Measurements from ENCODE around the gene TGFA. TPM values are rescaled to one million over a fixed set of nuclear protein-coding genes. Genes with fewer than 3 reads are reported as not detected.

TGFA gene
- total and polyA plus RNA-seq, 2 experiments from 2014 or later, result 1.4 to 6.5 TPM

- TF ChIP-seq NANOG (IDR thresholded peaks at IDR 0.05; ENCODE audit: borderline replicate concordance) (no peak), CREB1 (CRISPR knock-in tag; IDR thresholded peaks at IDR 0.05; ENCODE audit: low read depth) (no peak), STAT1 (IDR thresholded peaks at IDR 0.05; ENCODE audit: unreplicated experiment) (no peak), JUNB (IDR thresholded peaks at IDR 0.05; ENCODE audit: unreplicated experiment) (no peak), EZH2 (IDR thresholded peaks at IDR 0.05; ENCODE audit: low read depth, unreplicated experiment) (no peak)
Observed at GRCh38 chr2:70435138-70435537, 118.5 kb downstream of the TGFA start (continued).

DNA sequence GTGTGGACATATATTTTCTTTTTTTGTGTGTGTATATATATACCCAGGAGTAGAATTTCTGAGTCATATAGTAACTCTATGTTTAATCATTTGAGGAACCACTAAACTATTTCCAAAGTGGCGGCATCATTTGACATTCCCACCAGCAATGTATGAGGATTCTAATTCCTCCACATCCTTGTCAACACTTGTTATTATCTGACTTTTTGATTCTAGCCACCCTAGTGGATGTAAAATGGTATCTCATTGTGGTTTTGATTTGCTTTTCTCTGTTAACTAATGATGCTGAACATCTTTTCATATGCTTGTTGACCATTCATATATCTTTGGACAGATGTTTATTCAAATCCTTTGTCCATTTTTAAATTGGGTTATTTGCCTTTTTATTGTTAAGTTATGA lies 120.3 kb downstream of the TGFA start:
- Histone ChIP-seq H2AFZ (no peak overlapping the region), H3K4me1 (ENCODE audit: insufficient read depth) (no peaks in the 10 kb centered on the region), H3K79me2 (replicated peaks; ENCODE audit: insufficient read depth) (no peaks in the 10 kb centered on the region), H3K36me3 (ENCODE audit: insufficient read depth) (no peaks in the 10 kb centered on the region), H3F3A (replicated peaks; ENCODE audit: low read depth) (no peaks in the 10 kb centered on the region), H3K9me2 (ENCODE audit: insufficient read depth) (no peaks in the 10 kb centered on the region), H3K27ac (ENCODE audit: low read depth) (no peak overlapping the region), H3K4me3 (no peak overlapping the region), H4K20me1 (replicated peaks; ENCODE audit: insufficient read depth) (0 out of 2 replicates have a peak, but pooled peaks cover 5% of the 10 kb centered on the region), H3K27me3 (ENCODE audit: insufficient read depth) (peaks cover 72% of the 10 kb centered on the region), H3K4me2 (no peak overlapping the region)
- ATAC-seq, result no peak
- Mint-ChIP-seq H3K4me3 (no peak overlapping the region), H3K4me1 (no peaks in the 10 kb centered on the region; the same call in 2 of the 3 replicates), H3K36me3 (ENCODE audit: low read depth) (no peaks in the 10 kb centered on the region), H3K27ac (no peak overlapping the region), H3K27me3 (ENCODE audit: insufficient read depth, low read depth, poor library complexity) (peaks cover 38% of the 10 kb centered on the region), H3K9me3 (peaks cover 3% of the 10 kb centered on the region; the same call in 2 of the 3 replicates)
- TF ChIP-seq JUNB (IDR thresholded peaks at IDR 0.05; ENCODE audit: unreplicated experiment), result no peak
- no peak for DNase-seq (ENCODE audit: low spot score)

DNA sequence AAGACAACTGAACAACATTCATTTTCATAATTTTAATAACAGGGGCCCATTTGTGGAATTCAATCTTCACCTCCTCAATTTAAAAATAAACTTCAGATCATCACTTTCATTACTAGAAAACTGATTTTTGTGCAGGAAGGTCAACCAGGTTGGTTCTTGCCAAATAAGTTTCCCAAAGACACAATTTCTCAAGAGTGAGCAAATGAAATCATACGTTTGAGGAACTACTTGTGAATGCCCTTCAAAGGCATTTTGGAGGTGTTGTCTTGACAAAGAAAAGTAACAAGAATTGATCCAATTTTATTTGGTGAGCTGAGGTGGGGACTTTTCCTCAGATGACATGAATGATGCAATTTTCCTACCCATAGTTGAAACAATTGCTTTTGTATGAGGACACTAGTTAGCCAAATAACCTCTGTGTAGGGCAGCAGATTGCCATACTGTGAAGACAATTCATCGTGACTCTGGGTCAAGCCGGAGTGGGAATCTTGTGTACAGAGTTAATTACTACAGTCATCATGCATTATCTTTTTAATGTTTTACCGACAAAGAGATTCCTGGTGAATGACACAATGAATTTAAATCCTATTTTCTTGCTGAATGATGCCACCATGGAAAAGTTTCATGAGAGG lies 121.8 kb downstream of the TGFA start:
- Histone ChIP-seq H3K27ac (ENCODE audit: low read depth) (no peak overlapping the region), H3F3A (replicated peaks; ENCODE audit: low read depth) (no peaks in the 10 kb centered on the region), H2AFZ (no peak overlapping the region), H3K4me3 (no peak overlapping the region), H3K4me2 (no peak overlapping the region), H3K9me2 (ENCODE audit: insufficient read depth) (no peaks in the 10 kb centered on the region), H4K20me1 (replicated peaks; ENCODE audit: insufficient read depth) (0 out of 2 replicates have a peak, but pooled peaks cover 5% of the 10 kb centered on the region), H3K36me3 (ENCODE audit: insufficient read depth) (no peaks in the 10 kb centered on the region), H3K27me3 (ENCODE audit: insufficient read depth) (peaks cover 67% of the 10 kb centered on the region), H3K79me2 (replicated peaks; ENCODE audit: insufficient read depth) (no peaks in the 10 kb centered on the region), H3K4me1 (ENCODE audit: insufficient read depth) (no peaks in the 10 kb centered on the region)
- no peaks in the 10 kb centered on the region; the same call in 2 of the 3 replicates for H3K4me1 Mint-ChIP-seq
- no peak overlapping the region for H3K4me3 Mint-ChIP-seq
- H3K9me3 Mint-ChIP-seq, result peaks cover 3% of the 10 kb centered on the region; the same call in 2 of the 3 replicates
- no peak for ATAC-seq
- H3K27ac Mint-ChIP-seq, result no peak overlapping the region
- peaks cover 35% of the 10 kb centered on the region for H3K27me3 Mint-ChIP-seq (ENCODE audit: insufficient read depth, low read depth, poor library complexity)
- no peaks in the 10 kb centered on the region for H3K36me3 Mint-ChIP-seq (ENCODE audit: low read depth)
- no peak for DNase-seq (ENCODE audit: low spot score)
- TF ChIP-seq STAT1 (IDR thresholded peaks at IDR 0.05; ENCODE audit: unreplicated experiment) (no peak), ETS1 (IDR thresholded peaks at IDR 0.05) (no peak), NANOG (IDR thresholded peaks at IDR 0.05; ENCODE audit: borderline replicate concordance) (no peak), ZNF462 (CRISPR knock-in tag; IDR thresholded peaks at IDR 0.05) (no peak), CREB1 (CRISPR knock-in tag; IDR thresholded peaks at IDR 0.05; ENCODE audit: low read depth) (no peak), EZH2phosphoT487 (IDR thresholded peaks at IDR 0.05; ENCODE audit: unreplicated experiment) (no peak), JUNB (IDR thresholded peaks at IDR 0.05; ENCODE audit: unreplicated experiment) (no peak), EZH2 (IDR thresholded peaks at IDR 0.05; ENCODE audit: low read depth, unreplicated experiment) (no peak)
